C4-2B (cell line): Measurements from ENCODE around the gene CLRN1.

ENCODE experiments used
- ZFX ChIP-seq: fragments of 450-650 bp; IDR thresholded peaks from 2 replicates; pipeline ENCODE4 v1.6.1; 2017
- TF ChIP-seq, protein P1 (sequence below): fragments of 450-650 bp; conservative IDR thresholded peaks from 2 replicates; pipeline ENCODE4 v1.5.1; 2017; ENCODE audit warnings: mild to moderate bottlenecking

DNA sequence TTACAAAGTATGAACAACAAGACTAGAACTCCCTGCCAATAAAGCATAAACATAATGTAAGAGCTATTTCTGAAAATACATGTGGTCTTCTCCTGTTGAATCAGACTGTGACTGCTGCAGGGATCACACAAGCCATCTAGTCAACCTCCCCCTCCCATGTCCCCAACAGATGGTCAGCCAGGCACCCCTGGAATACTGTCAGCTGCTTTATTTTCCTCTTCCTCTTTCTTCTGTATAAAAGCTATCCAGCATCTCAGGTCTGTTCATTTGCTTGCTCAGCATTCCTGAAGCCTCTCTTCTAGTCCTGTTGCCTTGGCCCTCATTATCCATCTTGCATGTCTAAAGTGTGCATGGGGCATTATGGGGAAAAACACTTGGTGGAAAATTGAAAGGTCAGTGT is 60.8 kb downstream of the CLRN1 start:
- TF ChIP-seq, protein P1, sequence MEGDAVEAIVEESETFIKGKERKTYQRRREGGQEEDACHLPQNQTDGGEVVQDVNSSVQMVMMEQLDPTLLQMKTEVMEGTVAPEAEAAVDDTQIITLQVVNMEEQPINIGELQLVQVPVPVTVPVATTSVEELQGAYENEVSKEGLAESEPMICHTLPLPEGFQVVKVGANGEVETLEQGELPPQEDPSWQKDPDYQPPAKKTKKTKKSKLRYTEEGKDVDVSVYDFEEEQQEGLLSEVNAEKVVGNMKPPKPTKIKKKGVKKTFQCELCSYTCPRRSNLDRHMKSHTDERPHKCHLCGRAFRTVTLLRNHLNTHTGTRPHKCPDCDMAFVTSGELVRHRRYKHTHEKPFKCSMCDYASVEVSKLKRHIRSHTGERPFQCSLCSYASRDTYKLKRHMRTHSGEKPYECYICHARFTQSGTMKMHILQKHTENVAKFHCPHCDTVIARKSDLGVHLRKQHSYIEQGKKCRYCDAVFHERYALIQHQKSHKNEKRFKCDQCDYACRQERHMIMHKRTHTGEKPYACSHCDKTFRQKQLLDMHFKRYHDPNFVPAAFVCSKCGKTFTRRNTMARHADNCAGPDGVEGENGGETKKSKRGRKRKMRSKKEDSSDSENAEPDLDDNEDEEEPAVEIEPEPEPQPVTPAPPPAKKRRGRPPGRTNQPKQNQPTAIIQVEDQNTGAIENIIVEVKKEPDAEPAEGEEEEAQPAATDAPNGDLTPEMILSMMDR: no peak
- no peak for TF ChIP-seq ZFX
